ENCODE results near the gene RIPPLY3.

DNA sequence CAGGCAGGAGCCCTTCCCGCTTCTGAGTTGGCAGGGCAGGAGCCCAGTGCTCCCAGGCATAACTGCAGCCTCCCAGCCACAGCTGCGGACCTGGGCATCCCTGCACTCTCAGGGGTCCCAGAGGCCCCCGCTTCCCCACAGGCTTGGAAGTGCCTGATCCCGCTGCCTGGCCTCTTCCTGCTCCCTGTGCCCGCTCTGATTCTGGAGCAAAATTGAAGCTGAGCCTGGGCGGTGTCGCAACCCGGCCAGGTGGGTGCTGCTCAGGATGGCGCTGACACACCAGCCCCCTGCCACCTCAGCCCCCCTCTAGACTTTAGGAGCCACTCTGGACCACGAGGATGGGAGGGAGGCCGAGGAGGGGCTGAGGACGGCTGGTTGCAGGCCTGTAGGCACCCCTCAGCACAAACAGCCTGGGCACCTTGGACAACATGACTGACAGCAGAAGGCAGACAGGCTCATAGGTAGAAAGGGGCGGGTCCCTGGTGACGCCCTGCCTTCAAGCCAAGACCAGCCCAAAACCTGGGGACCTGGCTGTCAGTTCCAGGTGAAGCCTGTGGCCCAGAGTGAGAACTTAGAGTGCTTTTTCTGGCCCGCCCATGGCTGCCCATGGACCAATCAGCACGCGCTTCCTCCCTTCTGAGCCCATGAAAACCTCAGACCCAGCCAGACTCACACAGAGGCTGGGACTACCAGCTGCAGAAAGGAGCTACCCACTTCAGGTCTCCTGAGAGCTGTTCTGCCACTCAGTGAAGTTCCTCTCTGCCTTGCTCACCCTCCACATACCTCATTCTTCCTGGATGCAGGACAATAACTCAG lies 47.3 kb upstream of the RIPPLY3 start:
- no peak for TF ChIP-seq GATA2 (IDR thresholded peaks at IDR 0.05; ENCODE audit: low read depth, low read length)
- TF ChIP-seq GATA3 (IDR thresholded peaks at IDR 0.05; ENCODE audit: low read depth, low read length) = no peak
